K562 (cell line): ENCODE data around the gene EPB41L1. TPM values are rescaled to one million over a fixed set of nuclear protein-coding genes. Genes with fewer than 3 reads are reported as not detected.

Experiments
- ATAC-seq: fragments of 200-7000 bp; cut with Tn5 transposase; 3 replicates; pipeline ENCODE4 v1.9.1; 2020; ENCODE audit warnings: moderate library complexity
- BruUV-seq: library from RNA; stranded (reverse); fragments of 400-500 nt; replicated peaks from 2 replicates; lab custom pipeline; 2021; lab: Mats Ljungman, UMichigan
- CTCF ChIA-PET: fragments of 300-600 bp; formaldehyde crosslinking; extraction: SDS; loops from one replicate; lab custom pipeline; 2021; ENCODE audit warnings: low intra/inter-chr PET ratio; lab: Yijun Ruan, JAX
- POLR2A ChIA-PET: fragments of 300-600, 350-650 bp; sonication (Branson Sonifier 250); formaldehyde crosslinking; extraction: SDS; loops from one replicate; lab custom pipeline; 2021; ENCODE audit warnings: antibody characterized with exemption, inconsistent platforms; lab: Yijun Ruan, JAX
- DNase-seq, 4 experiments: peaks; one replicate each; pipeline versions ENCODE4 v3.0.0 to v3.0.0-alpha.2; 2011 to 2018; ENCODE audit warnings: low spot score in 3 of 4, mixed read lengths in 3 of 4; ENCODE audit errors: extremely low read depth in 1 of 4
- FAIRE-seq: peaks from 2 replicates; lab custom pipeline; 2011; peaks lifted over from hg19 to GRCh38; lab: Jason Lieb, UNC
- H2AFZ ChIP-seq: 2 replicates; pipeline ENCODE4 v1.6.0; 2011; ENCODE audit warnings: low read depth, low read length, control low read depth, inconsistent platforms
- H3K27ac ChIP-seq: fragments of 200-600 bp; 3 replicates; pipeline ENCODE4 v1.8.0; 2011; ENCODE audit warnings: low read depth, mild to moderate bottlenecking, control low read depth, inconsistent platforms, low read length, moderate library complexity, mixed read lengths; ENCODE audit errors: extremely low read depth
- H3K27me3 ChIP-seq, 2 experiments: fragments of 300-600 bp in 1 of 2; 2 replicates in 1 of 2; 3 replicates in 1 of 2; pipeline versions ENCODE4 v1.6.0 to v1.8.0; 2011; ENCODE audit warnings: inconsistent platforms in 2 of 2, low read length in 2 of 2, mild to moderate bottlenecking in 1 of 2, mixed read lengths in 1 of 2, moderate library complexity in 1 of 2; ENCODE audit not compliant: control insufficient read depth in 2 of 2, insufficient read depth in 2 of 2
- H3K36me3 ChIP-seq: fragments of 300-600 bp; 3 replicates; pipeline ENCODE4 v1.8.0; 2011; ENCODE audit warnings: mild to moderate bottlenecking, low read length, inconsistent platforms; ENCODE audit not compliant: control insufficient read depth, insufficient read depth
- H3K4me1 ChIP-seq, 2 experiments: fragments of 200-600 bp in 1 of 2; replicated peaks in 1 of 2; 2 replicates in 1 of 2; 3 replicates in 1 of 2; pipeline versions ENCODE4 v1.5.1 to v1.8.0; 2011; ENCODE audit warnings: inconsistent platforms in 2 of 2, low read length in 2 of 2, mild to moderate bottlenecking in 1 of 2, mixed read lengths in 1 of 2, moderate library complexity in 1 of 2; ENCODE audit not compliant: control insufficient read depth in 2 of 2, insufficient read depth in 2 of 2
- H3K4me2 ChIP-seq: 2 replicates; pipeline ENCODE4 v1.6.1; 2011; ENCODE audit warnings: low read length, control low read depth, inconsistent platforms, mixed read lengths; ENCODE audit not compliant: insufficient read depth
- H3K4me3 ChIP-seq: fragments of 200-600 bp; sonication (generic), shearing (Covaris generic); 2 replicates; pipeline ENCODE4 v1.5.1; 2016; ENCODE audit warnings: control low read depth, inconsistent platforms
- H3K79me2 ChIP-seq: fragments of 200-600 bp; 3 replicates; pipeline ENCODE4 v1.8.0; 2011; ENCODE audit warnings: low read length, inconsistent platforms; ENCODE audit not compliant: control insufficient read depth, insufficient read depth
- H3K9ac ChIP-seq, 2 experiments: 2 replicates each; pipeline versions ENCODE4 v1.6.0 to v1.6.1; 2011; ENCODE audit warnings: low read depth in 2 of 2, low read length in 2 of 2, control low read depth in 1 of 2, inconsistent platforms in 1 of 2, mild to moderate bottlenecking in 1 of 2, mixed read lengths in 1 of 2; ENCODE audit not compliant: insufficient read depth in 1 of 2
- H3K9me1 ChIP-seq: one replicate; pipeline ENCODE4 v1.6.0; 2011; ENCODE audit warnings: inconsistent platforms, mild to moderate bottlenecking, low read length, moderate library complexity; ENCODE audit not compliant: control insufficient read depth, insufficient read depth
- H3K9me3 ChIP-seq: replicated peaks from 2 replicates; pipeline ENCODE4 v1.5.1; 2011; ENCODE audit warnings: low read depth, low read length, inconsistent platforms; ENCODE audit not compliant: control insufficient read depth, insufficient read depth
- H4K20me1 ChIP-seq: replicated peaks from 2 replicates; pipeline ENCODE4 v1.6.1; 2011; ENCODE audit warnings: low read length, inconsistent platforms, mixed read lengths; ENCODE audit not compliant: control insufficient read depth, insufficient read depth
- BCL6 ChIP-seq: fragments of 250-450 bp; sonication (Bioruptor Pico); IDR thresholded peaks from 2 replicates; pipeline ENCODE4 v1.4.0; 2020
- CEBPB ChIP-seq: fragments of 450-650 bp; IDR thresholded peaks from 2 replicates; pipeline ENCODE4 v1.6.1; 2016; ENCODE audit warnings: missing genetic modification characterization, missing compliant biosample characterization
- E2F8 ChIP-seq: fragments of 450-650 bp; IDR thresholded peaks from 2 replicates; pipeline ENCODE4 v1.7.1; 2018; ENCODE audit warnings: mild to moderate bottlenecking, low read depth; ENCODE audit not compliant: partially characterized antibody
- EP300 ChIP-seq: IDR thresholded peaks from 2 replicates; pipeline ENCODE4 v1.6.1; 2012; ENCODE audit warnings: low read length, improper control_type of control experiment
- IFI16 ChIP-seq: fragments of 250-450 bp; sonication (Bioruptor Pico); IDR thresholded peaks from 2 replicates; pipeline ENCODE4 v2.1.2; 2022; ENCODE audit warnings: mild to moderate bottlenecking, inconsistent platforms
- MBD1 ChIP-seq: fragments of 250-450 bp; sonication (Bioruptor Pico); IDR thresholded peaks from 2 replicates; pipeline ENCODE4 v1.8.0; 2022; ENCODE audit warnings: inconsistent platforms
- MCM2 ChIP-seq: fragments of 450-650 bp; IDR thresholded peaks from 2 replicates; pipeline ENCODE4 v1.6.1; 2017; ENCODE audit warnings: low read depth, mild to moderate bottlenecking
- NCOA1 ChIP-seq: fragments of 450-650 bp; IDR thresholded peaks from 2 replicates; pipeline ENCODE4 v1.6.1; 2016; ENCODE audit warnings: low read depth
- SIN3B ChIP-seq: fragments of 450-650 bp; IDR thresholded peaks from 2 replicates; pipeline ENCODE4 v1.6.1; 2017; ENCODE audit warnings: low read depth, mild to moderate bottlenecking, moderate library complexity
- SMC3 ChIP-seq: conservative IDR thresholded peaks from 2 replicates; pipeline ENCODE4 v1.6.1; 2011; ENCODE audit warnings: low read depth, low read length, improper control_type of control experiment; ENCODE audit not compliant: insufficient read depth
- STAT5B ChIP-seq: fragments of 250-450 bp; sonication (Bioruptor Pico); IDR thresholded peaks from 2 replicates; pipeline ENCODE4 v1.8.0; 2021; ENCODE audit warnings: mild to moderate bottlenecking, inconsistent platforms
- ZNF175 ChIP-seq: fragments of 200-800 bp; sonication (Bioruptor generic); IDR thresholded peaks from 2 replicates; pipeline ENCODE4 v1.6.1; 2016; ENCODE audit warnings: low read depth, mild to moderate bottlenecking, missing genetic modification characterization, missing compliant biosample characterization
- ZNF3 ChIP-seq: fragments of 250-450 bp; sonication (Bioruptor Pico); IDR thresholded peaks from 2 replicates; pipeline ENCODE4 v1.5.0; 2021; ENCODE audit warnings: mild to moderate bottlenecking, moderate library complexity
- WGBS: fragments of 100-300 bp; shearing (Covaris generic); methylation state at CpG from one replicate; pipeline ENCODE4 v1.1.6; 2016; ENCODE audit warnings: low coverage, mixed read lengths; ENCODE audit not compliant: insufficient coverage; ENCODE audit errors: missing lambda C conversion rate; 5-methylcytosine and 5-hydroxymethylcytosine counted together
- in situ Hi-C: fragments of 300-500 bp; cut with MboI; formaldehyde crosslinking; loops from 4 replicates; pipeline ENCODE4 v1.15.0; 2018; ENCODE audit warnings: inconsistent platforms, mixed read lengths
- intact Hi-C: fragments of 100-400 bp; cut with micrococcal nuclease; formaldehyde crosslinking; loops from 2 replicates; pipeline ENCODE4 v1.14.2; 2022
- polyA plus RNA-seq, 8 experiments: library from polyadenylated mRNA; depleted of rRNA in 4 of 8; stranded (reverse) in 5 of 8; unstranded in 3 of 8; fragments of >200 nt; fragmentation: Nextera tagmentation in 2 of 8; fragmentation: Illumina TruSeq in 1 of 8; extraction: Ambion mirVana in 2 of 8; extraction: Trizol in 1 of 8; gene quantifications; 2 replicates each; pipeline versions ENCODE4 v1.2.1 to v1.2.3, GENCODE V29; 2011 to 2014; ENCODE audit warnings: inconsistent platforms in 1 of 8, missing spikeins in 1 of 8
- total RNA-seq, 7 experiments: library from RNA; depleted of rRNA in 6 of 7; stranded (reverse); fragments of >200 nt in 6 of 7; fragmentation: Illumina TruSeq in 2 of 7; extraction: Trizol in 2 of 7; gene quantifications; 2 replicates each; pipeline versions ENCODE4 v1.2.1 to v1.2.3, GENCODE V29; 2011 to 2021; ENCODE audit warnings: low replicate concordance in 1 of 7
- TF ChIP-seq, protein P1 (sequence below): fragments of 250-450 bp; sonication (Bioruptor Pico); IDR thresholded peaks from 2 replicates; pipeline ENCODE4 v1.8.0; 2021; ENCODE audit warnings: borderline replicate concordance, mild to moderate bottlenecking, moderate library complexity; ENCODE audit not compliant: poor library complexity, severe bottlenecking
- TF ChIP-seq, protein P2 (sequence below): fragments of 450-650 bp; conservative IDR thresholded peaks from 2 replicates; pipeline ENCODE4 v1.6.1; 2016; ENCODE audit warnings: missing genetic modification characterization, low read depth, mild to moderate bottlenecking, control low read depth, missing compliant biosample characterization

EPB41L1 gene
- total and polyA plus RNA-seq, 9 of the 15 experiments (the other 6 are each of a cell fraction or from before 2014, with no cell fraction given), result 0.11 to 4.3 (median 1.3) TPM

DNA sequence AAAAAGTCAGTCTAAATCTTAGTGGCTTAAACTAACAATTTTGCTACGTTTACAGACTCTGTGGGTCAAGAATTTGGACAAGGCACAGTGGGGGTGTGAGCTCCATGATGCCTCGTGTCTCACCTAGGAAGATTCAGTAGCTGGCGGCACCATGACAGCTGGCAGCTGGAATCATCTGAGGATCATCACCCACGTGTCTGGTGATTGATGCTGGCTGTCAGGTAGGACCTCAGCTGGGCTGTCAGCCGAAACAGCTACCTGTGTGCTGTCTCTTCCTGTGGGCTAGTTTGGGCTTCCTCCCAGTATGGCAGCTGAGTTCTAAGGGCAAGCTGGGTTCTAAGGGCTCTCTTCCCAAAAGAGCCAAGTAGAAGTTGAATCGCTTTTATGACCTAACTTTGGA is 125.2 kb downstream of the EPB41L1 start (continued):
- TF ChIP-seq SMC3 (no peak), ZNF175 (CRISPR knock-in tag) (no peak), BCL6 (CRISPR knock-in tag) (no peak), CEBPB (tag) (no peak)
- TF ChIP-seq, protein P1, sequence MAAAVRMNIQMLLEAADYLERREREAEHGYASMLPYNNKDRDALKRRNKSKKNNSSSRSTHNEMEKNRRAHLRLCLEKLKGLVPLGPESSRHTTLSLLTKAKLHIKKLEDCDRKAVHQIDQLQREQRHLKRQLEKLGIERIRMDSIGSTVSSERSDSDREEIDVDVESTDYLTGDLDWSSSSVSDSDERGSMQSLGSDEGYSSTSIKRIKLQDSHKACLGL, result no peak
- TF ChIP-seq, protein P2, sequence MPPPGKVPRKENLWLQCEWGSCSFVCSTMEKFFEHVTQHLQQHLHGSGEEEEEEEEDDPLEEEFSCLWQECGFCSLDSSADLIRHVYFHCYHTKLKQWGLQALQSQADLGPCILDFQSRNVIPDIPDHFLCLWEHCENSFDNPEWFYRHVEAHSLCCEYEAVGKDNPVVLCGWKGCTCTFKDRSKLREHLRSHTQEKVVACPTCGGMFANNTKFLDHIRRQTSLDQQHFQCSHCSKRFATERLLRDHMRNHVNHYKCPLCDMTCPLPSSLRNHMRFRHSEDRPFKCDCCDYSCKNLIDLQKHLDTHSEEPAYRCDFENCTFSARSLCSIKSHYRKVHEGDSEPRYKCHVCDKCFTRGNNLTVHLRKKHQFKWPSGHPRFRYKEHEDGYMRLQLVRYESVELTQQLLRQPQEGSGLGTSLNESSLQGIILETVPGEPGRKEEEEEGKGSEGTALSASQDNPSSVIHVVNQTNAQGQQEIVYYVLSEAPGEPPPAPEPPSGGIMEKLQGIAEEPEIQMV (tag), result no peak
- TF ChIP-seq, all 486 proteins: peak for 0

DNA sequence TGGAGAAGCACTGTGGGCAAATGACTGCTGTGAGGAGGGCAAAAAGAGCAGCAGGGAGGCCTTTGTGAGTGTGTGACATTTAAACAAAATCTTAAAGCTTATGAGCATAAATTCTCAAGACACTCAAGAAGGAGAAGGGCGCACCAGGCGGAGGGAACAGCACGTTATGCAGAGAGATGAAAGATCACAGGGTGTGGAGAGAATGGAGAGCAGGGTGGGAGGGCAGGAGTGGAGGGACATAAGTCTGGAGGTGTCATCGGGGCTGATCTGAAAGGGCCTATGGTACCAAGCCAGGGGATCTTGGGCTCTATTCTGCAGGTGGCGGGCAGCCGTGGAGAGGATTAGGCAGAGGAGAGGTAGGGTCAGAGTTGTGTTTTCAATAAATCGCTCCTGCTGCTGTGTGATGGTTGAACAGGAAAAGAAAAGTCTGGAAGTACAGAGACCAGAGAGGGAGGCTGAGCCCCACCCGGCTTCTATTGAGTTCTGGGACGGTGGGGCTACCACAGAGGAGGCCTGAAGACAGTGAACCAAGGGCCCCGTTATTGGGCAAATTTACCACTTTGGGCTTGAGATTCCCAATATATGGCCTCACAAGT is 127.3 kb downstream of the EPB41L1 start:
- Histone ChIP-seq H3K4me2 (no peak overlapping the region), H3K27me3 (peaks cover 6 to 41% of the 10 kb centered on the region in 2 experiments; a peak in 3 of 5 replicates), H3K4me1 (no peaks in the 10 kb centered on the region), H3K27ac (no peak overlapping the region), H3K4me3 (no peak overlapping the region), H3K36me3 (no peaks in the 10 kb centered on the region), H2AFZ (no peak overlapping the region), H4K20me1 (no peaks in the 10 kb centered on the region), H3K9me3 (no peaks in the 10 kb centered on the region), H3K9me1 (no peaks in the 10 kb centered on the region), H3K9ac (no peak overlapping the region), H3K79me2 (no peaks in the 10 kb centered on the region)
- CTCF ChIA-PET, result no interaction called here
- DNase-seq, result no peak
- no peak for ATAC-seq
- intact Hi-C loops, result no loop called here
- 0% methylated on average over 10 of the region's 10 CpGs for WGBS
- FAIRE-seq, result no peak
- in situ Hi-C loops, result no loop called here
- POLR2A ChIA-PET, result interaction anchor here (0.6 to 1.1 kb wide), 3 partner anchors 39 to 1405 kb away, joined by 3 to 5 read pairs (median 3); partner anchors contain the start of gene ACSS2
- BruUV-seq, result no TSS peak
- TF ChIP-seq MBD1 (CRISPR knock-in tag) (no peak), EP300 (no peak), IFI16 (CRISPR knock-in tag) (no peak), NCOA1 (no peak), MCM2 (no peak), E2F8 (no peak), ZNF3 (CRISPR knock-in tag) (no peak), STAT5B (CRISPR knock-in tag) (no peak), SIN3B (no peak)
